Colonic mucosa (tissue), 4 donors: ENCODE data around the gene ADRA2A. TPM values are rescaled to one million over a fixed set of nuclear protein-coding genes. Genes with fewer than 3 reads are reported as not detected.

ENCODE experiments used
- DNase-seq: peaks from one replicate; pipeline ENCODE4 v3.0.0-alpha.2; 2020
- H3K27ac ChIP-seq: fragments of 200-600 bp; one replicate; pipeline ENCODE4 v1.8.0; 2021
- H3K27me3 ChIP-seq: fragments of 200-600 bp; one replicate; pipeline ENCODE4 v1.8.0; 2021
- H3K36me3 ChIP-seq: fragments of 200-600 bp; one replicate; pipeline ENCODE4 v1.8.0; 2021
- H3K4me1 ChIP-seq: fragments of 200-600 bp; one replicate; pipeline ENCODE4 v1.8.0; 2021; ENCODE audit warnings: mild to moderate bottlenecking
- H3K4me3 ChIP-seq: fragments of 200-600 bp; one replicate; pipeline ENCODE4 v1.8.0; 2021
- H3K9ac ChIP-seq, 2 donors: one replicate each; pipeline ENCODE4 v1.7.0; 2013; ENCODE audit warnings: control low read depth in 2 of 2, low read depth in 2 of 2, low read length in 2 of 2
- H3K9me3 ChIP-seq: fragments of 200-600 bp; one replicate; pipeline ENCODE4 v1.8.0; 2021
- CTCF ChIP-seq: fragments of 200-600 bp; IDR thresholded peaks from one replicate; pipeline ENCODE4 v1.8.0; 2022; ENCODE audit warnings: antibody characterized with exemption, mild to moderate bottlenecking
- intact Hi-C: fragments of 100-400 bp; cut with DNase I; formaldehyde crosslinking; loops from one replicate; pipeline ENCODE4 v1.14.1; 2022
- total RNA-seq, 2 donors: library from RNA; stranded (reverse); fragmentation: NEBNext Ultra II Directional in 1 of 2; extraction: Animal tissue kit (Norgen Biotek cat#: 25700) in 1 of 2; gene quantifications; one replicate each; pipeline ENCODE4 v1.2.1, GENCODE V29; 2021
- donor health status: healthy.
- donor health status: DM: no; HTN: no; CAD: no.
- donor health status: DM: no; HTN: no; CAD: no.

ADRA2A gene
- total RNA-seq, 2 donors from 2014 or later = 12.8 to 14.3 TPM

DNA sequence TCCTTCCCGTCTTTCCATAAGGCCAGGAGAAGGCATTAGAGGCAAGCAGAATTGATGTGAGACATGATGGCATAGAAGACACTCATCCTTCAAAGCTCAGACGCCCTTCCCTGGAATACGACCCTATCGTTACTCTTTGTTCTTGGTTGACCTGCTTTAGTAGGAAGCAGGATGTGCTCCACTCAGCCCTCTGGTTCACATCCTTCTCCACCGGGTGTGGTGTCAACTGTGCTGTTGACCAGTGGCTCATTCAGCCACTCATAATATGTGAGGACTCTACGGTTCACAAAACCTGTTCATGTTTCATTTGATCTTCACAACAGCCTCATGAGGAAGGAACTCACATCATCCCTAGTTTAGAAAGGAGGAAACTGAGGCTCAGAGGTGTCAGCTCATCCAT, 47.1 kb downstream of the ADRA2A start:
- Histone ChIP-seq H3K27ac (no peak overlapping the region), H3K36me3 (no peaks in the 10 kb centered on the region), H3K4me3 (no peak overlapping the region), H3K27me3 (no peaks in the 10 kb centered on the region), H3K4me1 (no peaks in the 10 kb centered on the region), H3K9ac (no peak overlapping the region), H3K9me3 (no peaks in the 10 kb centered on the region)
- no peak for DNase-seq
- intact Hi-C loops = no loop called here
- no peak for TF ChIP-seq CTCF

DNA sequence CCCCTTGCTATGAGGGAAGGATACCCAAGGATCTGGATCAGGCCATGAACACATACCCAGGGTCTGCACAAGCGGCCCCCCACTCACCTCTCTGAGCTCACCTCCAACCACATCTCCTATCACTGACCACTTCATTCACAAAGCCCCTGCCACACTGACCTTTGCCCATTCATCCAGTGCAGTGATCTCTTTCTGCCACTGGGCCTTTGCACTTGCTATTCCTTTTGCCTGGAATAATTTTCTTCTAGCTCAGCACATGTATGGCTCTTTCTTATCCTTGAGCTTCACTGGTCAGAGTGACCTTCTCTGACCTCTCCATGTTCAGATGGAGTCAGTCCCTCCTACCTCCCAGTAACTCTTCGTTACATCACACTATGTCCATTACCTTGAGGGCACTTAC, 48.3 kb downstream of the ADRA2A start:
- Histone ChIP-seq H3K9me3 (no peaks in the 10 kb centered on the region), H3K36me3 (no peaks in the 10 kb centered on the region), H3K27me3 (no peaks in the 10 kb centered on the region), H3K9ac (no peak overlapping the region), H3K4me1 (no peaks in the 10 kb centered on the region), H3K4me3 (no peak overlapping the region), H3K27ac (no peak overlapping the region)
- intact Hi-C loops = no loop called here
- DNase-seq = no peak
- TF ChIP-seq CTCF = no peak

DNA sequence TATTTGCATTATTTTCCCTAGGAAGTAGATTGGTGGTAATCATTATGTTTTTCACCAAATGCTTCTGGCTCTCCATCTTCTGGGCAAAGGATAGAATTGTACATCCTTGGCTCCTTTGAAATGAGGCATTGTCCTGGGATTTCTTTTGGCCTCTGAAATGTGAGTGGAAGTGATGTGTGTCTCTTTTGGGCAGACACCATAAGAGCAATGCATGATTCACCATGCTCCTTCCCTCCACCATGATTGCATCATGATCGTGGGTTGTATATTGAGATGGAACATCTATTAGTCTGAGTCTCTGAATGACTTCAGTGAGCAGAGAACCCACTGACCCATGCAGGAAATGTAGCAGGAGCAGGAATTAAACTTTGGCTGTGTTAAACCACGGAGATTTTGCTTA, 49.2 kb downstream of the ADRA2A start:
- no peak for TF ChIP-seq CTCF
- Histone ChIP-seq H3K9ac (no peak overlapping the region), H3K27ac (no peak overlapping the region), H3K36me3 (no peaks in the 10 kb centered on the region), H3K27me3 (no peaks in the 10 kb centered on the region), H3K4me3 (no peak overlapping the region), H3K4me1 (no peaks in the 10 kb centered on the region), H3K9me3 (no peaks in the 10 kb centered on the region)
- intact Hi-C loops = no loop called here
- DNase-seq = no peak

DNA sequence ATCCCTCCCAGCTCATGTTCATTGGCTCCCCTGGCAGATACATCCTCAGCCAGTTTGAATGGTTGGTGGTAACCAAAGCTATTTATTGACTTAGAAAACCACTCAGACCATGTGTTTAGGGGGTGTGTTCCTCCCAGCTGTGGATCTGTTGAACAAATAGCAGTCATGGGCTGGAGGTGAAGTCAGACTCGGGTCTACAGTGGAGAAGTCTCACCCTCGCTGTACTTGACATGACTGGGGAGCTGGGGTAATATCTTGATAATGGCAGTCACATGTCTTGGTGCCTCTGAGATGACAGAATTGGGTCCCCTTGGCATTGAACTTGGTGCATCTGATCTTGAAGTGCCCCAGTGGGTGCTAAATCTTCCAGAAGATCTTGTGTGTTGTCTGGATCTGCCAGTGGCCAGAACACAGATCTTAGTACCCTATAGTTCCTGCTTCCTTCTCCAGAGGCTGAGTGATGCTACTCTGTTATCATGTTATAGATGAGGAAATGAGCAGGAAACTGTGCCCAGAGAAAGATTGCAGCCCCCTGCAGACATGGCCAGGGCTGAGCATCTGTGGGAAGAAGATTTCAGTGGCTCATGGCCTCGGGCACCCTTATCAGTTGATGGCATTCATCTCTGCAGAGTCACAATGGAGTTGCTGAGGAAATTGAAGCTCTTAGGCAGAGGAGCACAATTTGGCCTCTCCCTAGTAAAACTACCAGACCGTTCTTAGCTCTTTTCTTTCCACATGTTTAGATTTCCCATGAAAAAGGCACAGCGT, 50.4 kb downstream of the ADRA2A start:
- Histone ChIP-seq H3K4me3 (no peak overlapping the region), H3K27me3 (no peaks in the 10 kb centered on the region), H3K9ac (no peak overlapping the region), H3K36me3 (no peaks in the 10 kb centered on the region), H3K27ac (no peak overlapping the region), H3K9me3 (no peaks in the 10 kb centered on the region), H3K4me1 (no peaks in the 10 kb centered on the region)
- intact Hi-C loops = no loop called here
- no peak for DNase-seq
- no peak for TF ChIP-seq CTCF

- Histone ChIP-seq H3K4me3 (no peak overlapping the region), H3K36me3 (no peaks in the 10 kb centered on the region), H3K4me1 (no peaks in the 10 kb centered on the region), H3K27ac (no peak overlapping the region), H3K9me3 (no peaks in the 10 kb centered on the region), H3K27me3 (no peaks in the 10 kb centered on the region), H3K9ac (no peak overlapping the region)
- DNase-seq = no peak
- intact Hi-C loops = no loop called here
- no peak for TF ChIP-seq CTCF
Observed at GRCh38 chr10:111128331-111129180, 51.7 kb downstream of the ADRA2A start.
